HepG2 (cell line): ENCODE data around the gene RNF125. TPM values are rescaled to one million over a fixed set of nuclear protein-coding genes. Genes with fewer than 3 reads are reported as not detected.

ENCODE experiments used
- CHCHD3 ChIP-seq: sonication (generic); formaldehyde crosslinking; IDR thresholded peaks from 2 replicates; pipeline ENCODE4 v1.8.0; 2022; ENCODE audit warnings: mild to moderate bottlenecking, missing genetic modification reagents, moderate library complexity
- FOXP4 ChIP-seq: sonication (generic); formaldehyde crosslinking; IDR thresholded peaks from 2 replicates; pipeline ENCODE4 v1.4.0; 2020; ENCODE audit warnings: missing genetic modification reagents
- LCORL ChIP-seq, 2 experiments: fragments of 450-650 bp in 1 of 2; sonication (generic) in 1 of 2; formaldehyde crosslinking in 1 of 2; IDR thresholded peaks; 2 replicates each; pipeline versions ENCODE4 v1.5.0 to v1.6.1; 2017 to 2020; ENCODE audit warnings: antibody characterized with exemption in 1 of 2, missing genetic modification reagents in 1 of 2
- NFATC3 ChIP-seq: sonication (generic); formaldehyde crosslinking; IDR thresholded peaks from 2 replicates; pipeline ENCODE4 v1.5.1; 2020; ENCODE audit warnings: mild to moderate bottlenecking, missing genetic modification reagents
- NFIB ChIP-seq: sonication (generic); formaldehyde crosslinking; IDR thresholded peaks from 2 replicates; pipeline ENCODE4 v1.9.0; 2021; ENCODE audit warnings: missing genetic modification reagents, mild to moderate bottlenecking, borderline replicate concordance
- RARG ChIP-seq: sonication (generic); formaldehyde crosslinking; IDR thresholded peaks from 2 replicates; pipeline ENCODE4 v1.4.0; 2020; ENCODE audit warnings: low read depth, mild to moderate bottlenecking, missing genetic modification reagents
- RBFOX2 ChIP-seq: fragments of 200-400 bp; formaldehyde crosslinking; IDR thresholded peaks from 2 replicates; pipeline ENCODE4 v1.6.1; 2017; ENCODE audit warnings: low read depth, mild to moderate bottlenecking, low read length
- RBM22 ChIP-seq: fragments of 200-400 bp; formaldehyde crosslinking; optimal IDR thresholded peaks from 2 replicates; pipeline ENCODE3; 2017; ENCODE audit warnings: mild to moderate bottlenecking, low read length, moderate library complexity
- THAP9 ChIP-seq: sonication (generic); formaldehyde crosslinking; IDR thresholded peaks from 2 replicates; pipeline ENCODE4; 2020; ENCODE audit warnings: missing genetic modification reagents, mild to moderate bottlenecking, borderline replicate concordance
- ZHX2 ChIP-seq, 2 experiments: sonication (generic) in 1 of 2; formaldehyde crosslinking in 1 of 2; IDR thresholded peaks; 2 replicates each; pipeline versions ENCODE4 v1.6.1 to v1.9.0; 2014 to 2022; ENCODE audit warnings: antibody characterized with exemption in 1 of 2, borderline replicate concordance in 1 of 2, inconsistent platforms in 1 of 2, low read depth in 1 of 2, missing genetic modification reagents in 1 of 2
- ZNF17 ChIP-seq: sonication (generic); formaldehyde crosslinking; IDR thresholded peaks from 2 replicates; pipeline ENCODE4 v1.5.0; 2020; ENCODE audit warnings: mild to moderate bottlenecking, missing genetic modification reagents
- ZNF235 ChIP-seq: sonication (generic); formaldehyde crosslinking; IDR thresholded peaks from 2 replicates; pipeline ENCODE4 v1.8.1; 2023; ENCODE audit warnings: mild to moderate bottlenecking, missing genetic modification reagents, borderline replicate concordance
- ZNF572 ChIP-seq: sonication (generic); formaldehyde crosslinking; IDR thresholded peaks from 2 replicates; pipeline ENCODE4 v1.5.1; 2020; ENCODE audit warnings: mild to moderate bottlenecking, missing genetic modification reagents
- ZNF607 ChIP-seq: sonication (generic); formaldehyde crosslinking; IDR thresholded peaks from 2 replicates; pipeline ENCODE4 v1.5.1; 2020; ENCODE audit warnings: missing genetic modification reagents, mild to moderate bottlenecking, borderline replicate concordance
- ZNF780A ChIP-seq: sonication (generic); formaldehyde crosslinking; IDR thresholded peaks from 2 replicates; pipeline ENCODE4 v1.8.0; 2022; ENCODE audit warnings: mild to moderate bottlenecking, missing genetic modification reagents, moderate library complexity
- polyA plus RNA-seq, 8 experiments: library from polyadenylated mRNA; depleted of rRNA in 3 of 8; stranded (reverse) in 7 of 8; unstranded in 1 of 8; fragments of >200 nt; fragmentation: Illumina TruSeq in 4 of 8; extraction: Trizol in 4 of 8; gene quantifications; 2 replicates each; pipeline versions ENCODE4 v1.2.1 to v1.2.3, GENCODE V29; 2011 to 2016; ENCODE audit warnings: low read depth in 4 of 8, missing spikeins in 1 of 8, mixed read lengths in 1 of 8; ENCODE audit not compliant: insufficient read depth in 1 of 8
- total RNA-seq, 5 experiments: library from RNA; depleted of rRNA; stranded (reverse); fragments of >200 nt; fragmentation: Illumina TruSeq; extraction: Trizol; gene quantifications; 2 replicates each; pipeline ENCODE4 v1.2.3, GENCODE V29; 2016; ENCODE audit warnings: low read depth in 1 of 5

Gene RNF125
- total and polyA plus RNA-seq, 2 of the 13 experiments (the other 11 are each of a cell fraction or from before 2014, with no cell fraction given), result 0.58 to 1.8 TPM

- TF ChIP-seq NFIB (CRISPR knock-in tag) (no peak), ZNF780A (CRISPR knock-in tag) (peak; percentile 93), ZHX2 (IDR thresholded peaks at IDR 0.05; ENCODE audit: low read depth) (peak; percentile 80; the same call in 1 of the 2 replicates), ZHX2 (CRISPR knock-in tag; IDR thresholded peaks at IDR 0.05; ENCODE audit: borderline replicate concordance) (no peak), ZNF235 (CRISPR knock-in tag) (no peak; the same call in 1 of the 2 replicates), ZNF17 (CRISPR knock-in tag) (0 out of 2 replicates have a peak, but pooled peaks have one; percentile 75), FOXP4 (CRISPR knock-in tag) (no peak), ZNF572 (no peak), RARG (CRISPR knock-in tag) (peak; percentile 81; the same call in 1 of the 2 replicates), ZNF607 (peak; percentile 84; the same call in 1 of the 2 replicates), RBM22 (no peak), RBFOX2 (peak; percentile 78), THAP9 (CRISPR knock-in tag) (peak; percentile 77; the same call in 1 of the 2 replicates), CHCHD3 (no peak), LCORL (IDR thresholded peaks at IDR 0.05) (no peak), LCORL (CRISPR knock-in tag; IDR thresholded peaks at IDR 0.05) (no peak), NFATC3 (0 out of 2 replicates have a peak, but pooled peaks have one; percentile 54)
Measured at GRCh38 chr18:32091724-32092421, 73.2 kb downstream of the RNF125 start, which contains the start of gene RNF138 (continued).
